ENCODE measurements around the gene ZFYVE28.

GRCh38 chr4:2413821-2414610 is 4.4 kb downstream of the ZFYVE28 start:
- TF ChIP-seq CTCF (conservative IDR thresholded peaks at IDR 0.05) (no peak), EZH2 (IDR thresholded peaks at IDR 0.05; ENCODE audit: low read depth) (no peak)
